A549 (cell line): ENCODE results near the gene ADAT1. TPM values are rescaled to one million over a fixed set of nuclear protein-coding genes. Genes with fewer than 3 reads are reported as not detected.

ENCODE experiments used
- ATAC-seq, 2 experiments: fragments of 200-7000 bp in 1 of 2; fragments of >200 bp in 1 of 2; cut with Nextera tagmentation in 1 of 2; cut with Tn5 transposase in 1 of 2; 3 replicates each; pipeline versions ENCODE4 v1.8.0 to v1.9.1; 2018 to 2020; ENCODE audit warnings: mild to moderate bottlenecking in 1 of 2, moderate library complexity in 1 of 2
- CTCF ChIA-PET: fragments of 300-600 bp; sonication (Branson Sonifier 250); formaldehyde crosslinking; extraction: SDS; loops from one replicate; lab custom pipeline; 2021; ENCODE audit warnings: antibody characterized with exemption, inconsistent platforms; lab: Yijun Ruan, JAX
- POLR2A ChIA-PET: fragments of 350-600 bp; formaldehyde crosslinking; extraction: SDS; loops from one replicate; lab custom pipeline; 2021; ENCODE audit warnings: antibody characterized with exemption, inconsistent platforms; lab: Yijun Ruan, JAX
- DNase-seq, 2 experiments: peaks; one replicate each; pipeline versions ENCODE4 v3.0.0 to v3.0.0-alpha.2; 2011 to 2016; ENCODE audit warnings: low read depth in 1 of 2, low spot score in 1 of 2
- FAIRE-seq: peaks from 2 replicates; lab custom pipeline; 2011; peaks lifted over from hg19 to GRCh38; lab: Jason Lieb, UNC
- H3K27ac ChIP-seq, 2 experiments: fragments of >200 bp; sonication (Bioruptor Twin); formaldehyde crosslinking; 3 replicates each; pipeline ENCODE4 v1.5.1; 2016 to 2017
- H3K4me1 ChIP-seq: fragments of >200 bp; sonication (Bioruptor Twin); formaldehyde crosslinking; 3 replicates; pipeline ENCODE4 v1.6.1; 2016
- H3K4me2 ChIP-seq: fragments of >200 bp; sonication (Bioruptor Twin); formaldehyde crosslinking; 3 replicates; pipeline ENCODE4 v1.6.1; 2016
- H3K4me3 ChIP-seq: fragments of >200 bp; sonication (Bioruptor Twin); formaldehyde crosslinking; 3 replicates; pipeline ENCODE4 v1.5.1; 2016
- H3K9me3 ChIP-seq: fragments of >200 bp; sonication (Bioruptor Twin); formaldehyde crosslinking; 3 replicates; pipeline ENCODE4 v1.6.1; 2016
- CHD2 ChIP-seq: fragments of 150-350 bp; IDR thresholded peaks from 2 replicates; pipeline ENCODE4 v1.6.1; 2014; ENCODE audit warnings: low read length; ENCODE audit not compliant: partially characterized antibody
- CHD4 ChIP-seq: fragments of 200-600 bp; sonication (generic); IDR thresholded peaks from 2 replicates; pipeline ENCODE4 v1.6.1; 2016; ENCODE audit warnings: antibody characterized with exemption, mild to moderate bottlenecking, borderline replicate concordance
- ESRRA ChIP-seq: fragments of 150-350 bp; IDR thresholded peaks from 2 replicates; pipeline ENCODE4 v1.6.1; 2014; ENCODE audit warnings: mild to moderate bottlenecking, low read length, borderline replicate concordance
- FOSB ChIP-seq: fragments of 250-450 bp; sonication (Bioruptor Pico); IDR thresholded peaks from 2 replicates; pipeline ENCODE4 v1.5.0; 2020; ENCODE audit warnings: mild to moderate bottlenecking, moderate library complexity
- FOSL2 ChIP-seq, 2 experiments: fragments of 450-650 bp in 1 of 2; fragments of >200 bp in 1 of 2; sonication (Bioruptor Twin) in 1 of 2; formaldehyde crosslinking; IDR thresholded peaks; 2 replicates each; pipeline versions ENCODE4 v1.5.0 to v1.6.1; 2016 to 2020; ENCODE audit warnings: mild to moderate bottlenecking in 1 of 2, moderate library complexity in 1 of 2
- HEYL ChIP-seq: fragments of 250-450 bp; sonication (Bioruptor Pico); IDR thresholded peaks from 2 replicates; pipeline ENCODE4 v1.8.0; 2021; ENCODE audit warnings: mild to moderate bottlenecking, moderate library complexity
- HMGXB4 ChIP-seq: fragments of 250-450 bp; sonication (Bioruptor Pico); IDR thresholded peaks from 2 replicates; pipeline ENCODE4 v1.5.0; 2021; ENCODE audit warnings: mild to moderate bottlenecking, moderate library complexity, borderline replicate concordance
- HOXB13 ChIP-seq: fragments of 250-450 bp; sonication (Bioruptor Pico); IDR thresholded peaks from 2 replicates; pipeline ENCODE4 v1.5.0; 2020; ENCODE audit warnings: low read depth, mild to moderate bottlenecking, moderate library complexity
- JUN ChIP-seq, 2 experiments: fragments of >200 bp; sonication (Bioruptor Twin); formaldehyde crosslinking; IDR thresholded peaks; 2 replicates in 1 of 2; 3 replicates in 1 of 2; pipeline ENCODE4 v1.6.1; 2016 to 2017
- KDM1A ChIP-seq: fragments of 200-600 bp; sonication (generic); IDR thresholded peaks from 2 replicates; pipeline ENCODE4 v1.6.1; 2016; ENCODE audit warnings: low read depth, mild to moderate bottlenecking
- MYC ChIP-seq: IDR thresholded peaks from 2 replicates; pipeline ENCODE4 v1.6.1; 2012; ENCODE audit warnings: mild to moderate bottlenecking, inconsistent platforms, low read length, improper control_type of control experiment, borderline replicate concordance
- NPAS2 ChIP-seq: fragments of 250-450 bp; sonication (Bioruptor Pico); IDR thresholded peaks from 2 replicates; pipeline ENCODE4 v1.8.0; 2022; ENCODE audit warnings: mild to moderate bottlenecking, moderate library complexity, borderline replicate concordance
- POLR2AphosphoS2 ChIP-seq: conservative IDR thresholded peaks from 2 replicates; pipeline ENCODE4 v1.6.1; 2012; ENCODE audit warnings: low read length, improper control_type of control experiment, inconsistent platforms
- RCOR1 ChIP-seq: fragments of 150-350 bp; IDR thresholded peaks from 2 replicates; pipeline ENCODE4 v1.6.1; 2014; ENCODE audit warnings: antibody characterized with exemption, low read length, low read depth
- SMC3 ChIP-seq: fragments of >200 bp; sonication (Bioruptor Twin); formaldehyde crosslinking; IDR thresholded peaks from 3 replicates; pipeline ENCODE4 v1.6.1; 2018; ENCODE audit warnings: inconsistent platforms
- SREBF2 ChIP-seq: fragments of 450-650 bp; IDR thresholded peaks from 2 replicates; pipeline ENCODE4 v1.6.1; 2014; ENCODE audit warnings: mild to moderate bottlenecking, moderate library complexity
- TFCP2L1 ChIP-seq: fragments of 250-450 bp; sonication (Bioruptor Pico); IDR thresholded peaks from 2 replicates; pipeline ENCODE4 v1.5.0; 2021; ENCODE audit warnings: mild to moderate bottlenecking
- ZC3H11A ChIP-seq: fragments of 450-650 bp; IDR thresholded peaks from 2 replicates; pipeline ENCODE4 v1.6.1; 2014; ENCODE audit warnings: antibody characterized with exemption, mild to moderate bottlenecking
- ZSCAN20 ChIP-seq: fragments of 250-450 bp; sonication (Bioruptor Pico); IDR thresholded peaks from 2 replicates; pipeline ENCODE4 v1.8.0; 2022; ENCODE audit warnings: mild to moderate bottlenecking, moderate library complexity
- WGBS: methylation state at CpG from one replicate; pipeline ENCODE4 v1.1.6; 2017; ENCODE audit errors: missing lambda C conversion rate; 5-methylcytosine and 5-hydroxymethylcytosine counted together
- polyA plus RNA-seq, 4 experiments: library from polyadenylated mRNA; depleted of rRNA in 3 of 4; stranded (reverse); fragments of >200 nt; fragmentation: RNase III in 1 of 4; extraction: RNeasy Plus Mini Kit Qiagen cat#74134 plus additional on column Dnase treatment in 1 of 4; gene quantifications; 2 replicates in 3 of 4; 3 replicates in 1 of 4; pipeline ENCODE4 v1.2.3, GENCODE V29; 2011 to 2017
- TF ChIP-seq, protein P1 (sequence below): fragments of 150-350 bp; IDR thresholded peaks from 2 replicates; pipeline ENCODE4 v1.6.1; 2014; ENCODE audit warnings: low read depth, mild to moderate bottlenecking, low read length
- TF ChIP-seq, protein P2 (sequence below): fragments of >200 bp; sonication (Bioruptor Twin); formaldehyde crosslinking; IDR thresholded peaks from 3 replicates; pipeline ENCODE4 v1.6.1; 2016
- TF ChIP-seq, protein P3 (sequence below): fragments of >200 bp; sonication (Bioruptor Twin); formaldehyde crosslinking; IDR thresholded peaks from 3 replicates; pipeline ENCODE4 v1.5.1; 2016
- TF ChIP-seq, protein P4 (sequence below): IDR thresholded peaks from 2 replicates; pipeline ENCODE4 v1.6.1; 2012

Gene ADAT1
- polyA plus RNA-seq, 2 of the 4 experiments (the other 2 are of a cell fraction) = 45.4 to 53.5 TPM

- FAIRE-seq (no peak), ATAC-seq (no peak), DNase-seq (no peak)
- TF ChIP-seq, protein P1, sequence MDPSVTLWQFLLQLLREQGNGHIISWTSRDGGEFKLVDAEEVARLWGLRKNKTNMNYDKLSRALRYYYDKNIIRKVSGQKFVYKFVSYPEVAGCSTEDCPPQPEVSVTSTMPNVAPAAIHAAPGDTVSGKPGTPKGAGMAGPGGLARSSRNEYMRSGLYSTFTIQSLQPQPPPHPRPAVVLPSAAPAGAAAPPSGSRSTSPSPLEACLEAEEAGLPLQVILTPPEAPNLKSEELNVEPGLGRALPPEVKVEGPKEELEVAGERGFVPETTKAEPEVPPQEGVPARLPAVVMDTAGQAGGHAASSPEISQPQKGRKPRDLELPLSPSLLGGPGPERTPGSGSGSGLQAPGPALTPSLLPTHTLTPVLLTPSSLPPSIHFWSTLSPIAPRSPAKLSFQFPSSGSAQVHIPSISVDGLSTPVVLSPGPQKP = no peak
- TF ChIP-seq, protein P2, sequence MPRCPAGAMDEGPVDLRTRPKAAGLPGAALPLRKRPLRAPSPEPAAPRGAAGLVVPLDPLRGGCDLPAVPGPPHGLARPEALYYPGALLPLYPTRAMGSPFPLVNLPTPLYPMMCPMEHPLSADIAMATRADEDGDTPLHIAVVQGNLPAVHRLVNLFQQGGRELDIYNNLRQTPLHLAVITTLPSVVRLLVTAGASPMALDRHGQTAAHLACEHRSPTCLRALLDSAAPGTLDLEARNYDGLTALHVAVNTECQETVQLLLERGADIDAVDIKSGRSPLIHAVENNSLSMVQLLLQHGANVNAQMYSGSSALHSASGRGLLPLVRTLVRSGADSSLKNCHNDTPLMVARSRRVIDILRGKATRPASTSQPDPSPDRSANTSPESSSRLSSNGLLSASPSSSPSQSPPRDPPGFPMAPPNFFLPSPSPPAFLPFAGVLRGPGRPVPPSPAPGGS = no peak
- TF ChIP-seq RCOR1 (no peak), CHD4 (no peak), CHD2 (no peak), ZC3H11A (no peak), JUN (IDR thresholded peaks at IDR 0.05) (no peak), MYC (no peak), SMC3 (no peak)
- H3K4me3 ChIP-seq = no peak overlapping the region
- no peak overlapping the region for H3K27ac ChIP-seq
- CTCF ChIA-PET = interaction anchor here (1.2 kb wide), 1 partner anchor 12 kb away, joined by 3 read pairs; the partner anchor contains the start of gene ADAT1
- WGBS = 92% methylated on average over 3 of the region's 3 CpGs
- H3K4me2 ChIP-seq = no peak overlapping the region
- no peaks in the 10 kb centered on the region for H3K9me3 ChIP-seq
- no peaks in the 10 kb centered on the region for H3K4me1 ChIP-seq
- POLR2A ChIA-PET = interaction anchor here (0.7 kb wide), 1 partner anchor 13 kb away, joined by 3 read pairs; the partner anchor contains the start of genes KARS1 and TERF2IP
Measured at GRCh38 chr16:75635036-75635435, 12.0 kb upstream of the ADAT1 start.

- Histone ChIP-seq H3K4me2 (no peak overlapping the region), H3K27ac (no peak overlapping the region), H3K4me3 (no peak overlapping the region), H3K4me1 (no peaks in the 10 kb centered on the region), H3K9me3 (no peaks in the 10 kb centered on the region)
- ChIA-PET CTCF (interaction anchor here (0.8 to 1.3 kb wide), 4 partner anchors 9 to 177 kb away, joined by 3 to 4 read pairs (median 3); no protein-coding TSS in a partner anchor), POLR2A (interaction anchor here (0.7 kb wide), 1 partner anchor 81 kb away, joined by 7 read pairs; no protein-coding TSS in a partner anchor)
- 84% methylated on average over 8 of the region's 8 CpGs for WGBS
- DNase-seq (no peak), FAIRE-seq (no peak), ATAC-seq (no peak)
- TF ChIP-seq HMGXB4 (CRISPR knock-in tag) = no peak
- no peak for TF ChIP-seq FOSB (CRISPR knock-in tag)
- no peak for TF ChIP-seq RCOR1
- no peak for TF ChIP-seq NPAS2 (CRISPR knock-in tag)
- no peak for TF ChIP-seq KDM1A
- TF ChIP-seq HEYL = no peak
- no peak for TF ChIP-seq HOXB13 (CRISPR knock-in tag)
- TF ChIP-seq CHD4 = no peak
- no peak for TF ChIP-seq SREBF2
- TF ChIP-seq JUN (IDR thresholded peaks at IDR 0.05) = no peak
- TF ChIP-seq, protein P3, sequence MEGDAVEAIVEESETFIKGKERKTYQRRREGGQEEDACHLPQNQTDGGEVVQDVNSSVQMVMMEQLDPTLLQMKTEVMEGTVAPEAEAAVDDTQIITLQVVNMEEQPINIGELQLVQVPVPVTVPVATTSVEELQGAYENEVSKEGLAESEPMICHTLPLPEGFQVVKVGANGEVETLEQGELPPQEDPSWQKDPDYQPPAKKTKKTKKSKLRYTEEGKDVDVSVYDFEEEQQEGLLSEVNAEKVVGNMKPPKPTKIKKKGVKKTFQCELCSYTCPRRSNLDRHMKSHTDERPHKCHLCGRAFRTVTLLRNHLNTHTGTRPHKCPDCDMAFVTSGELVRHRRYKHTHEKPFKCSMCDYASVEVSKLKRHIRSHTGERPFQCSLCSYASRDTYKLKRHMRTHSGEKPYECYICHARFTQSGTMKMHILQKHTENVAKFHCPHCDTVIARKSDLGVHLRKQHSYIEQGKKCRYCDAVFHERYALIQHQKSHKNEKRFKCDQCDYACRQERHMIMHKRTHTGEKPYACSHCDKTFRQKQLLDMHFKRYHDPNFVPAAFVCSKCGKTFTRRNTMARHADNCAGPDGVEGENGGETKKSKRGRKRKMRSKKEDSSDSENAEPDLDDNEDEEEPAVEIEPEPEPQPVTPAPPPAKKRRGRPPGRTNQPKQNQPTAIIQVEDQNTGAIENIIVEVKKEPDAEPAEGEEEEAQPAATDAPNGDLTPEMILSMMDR = no peak
- TF ChIP-seq FOSL2 (IDR thresholded peaks at IDR 0.05) = no peak
- TF ChIP-seq FOSL2 (CRISPR knock-in tag; IDR thresholded peaks at IDR 0.05) = no peak
- no peak for TF ChIP-seq TFCP2L1 (CRISPR knock-in tag)
- TF ChIP-seq ESRRA = no peak
- TF ChIP-seq, protein P4, sequence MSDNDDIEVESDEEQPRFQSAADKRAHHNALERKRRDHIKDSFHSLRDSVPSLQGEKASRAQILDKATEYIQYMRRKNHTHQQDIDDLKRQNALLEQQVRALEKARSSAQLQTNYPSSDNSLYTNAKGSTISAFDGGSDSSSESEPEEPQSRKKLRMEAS = no peak
- no peak for TF ChIP-seq POLR2AphosphoS2
- TF ChIP-seq ZSCAN20 (CRISPR knock-in tag) = no peak
Measured at GRCh38 chr16:75632857-75633256, 9.8 kb upstream of the ADAT1 start.
